Measurements from ENCODE around the gene DBH. TPM values are rescaled to one million over a fixed set of nuclear protein-coding genes. Genes with fewer than 3 reads are reported as not detected.
A peak's percentile ranks its signal among the peaks of the same experiment; 100 is the strongest.

The DBH gene
- total and polyA plus RNA-seq, 2 donors (not counting 1 experiment from before 2014, with no cell fraction given), result not detected

GRCh38 chr9:133619791-133620190 lies 16.4 kb upstream of the DBH start:
- H3K27ac Mint-ChIP-seq, result no peak overlapping the region
- Histone ChIP-seq H3K9me3 (ENCODE audit: control extremely low read depth in 1 of 3, control insufficient read depth in 2 of 3, insufficient read depth in 1 of 3, low read length in 2 of 3) (peaks cover 0 to 8% (median 0%) of the 10 kb centered on the region in 3 donors), H3K9ac (ENCODE audit: low read length) (no peak overlapping the region), H3K27me3 (replicated peaks in 1 of 4; ENCODE audit: control extremely low read depth in 1 of 4, control insufficient read depth in 3 of 4, insufficient read depth in 4 of 4, low read length in 3 of 4) (peaks cover 0 to 31% (median 4%) of the 10 kb centered on the region in 4 experiments), H3K79me2 (ENCODE audit: control insufficient read depth, insufficient read depth, low read length) (no peaks in the 10 kb centered on the region), H3K27ac (ENCODE audit: low read length in 2 of 2) (no peak overlapping the region), H3K4me3 (ENCODE audit: control extremely low read depth in 1 of 5, extremely low read depth in 1 of 5, insufficient read depth in 1 of 5, low read depth in 2 of 5, low read length in 4 of 5) (no peak overlapping the region), H2AFZ (ENCODE audit: insufficient read depth, low read depth, low read length, poor library complexity, severe bottlenecking) (no peak overlapping the region), H3K36me3 (replicated peaks in 1 of 2; ENCODE audit: control extremely low read depth in 1 of 2, control insufficient read depth in 1 of 2, extremely low read depth in 1 of 2, insufficient read depth in 2 of 2, low read length in 1 of 2) (no peaks in the 10 kb centered on the region), H4K20me1 (ENCODE audit: control insufficient read depth, insufficient read depth, low read length, poor library complexity, severe bottlenecking) (no peaks in the 10 kb centered on the region), H3K4me1 (ENCODE audit: control insufficient read depth in 2 of 2, insufficient read depth in 2 of 2, low read length in 2 of 2) (peaks cover 7 to 9% of the 10 kb centered on the region in 2 donors), H3K4me2 (replicated peaks; ENCODE audit: low read depth, low read length, poor library complexity, severe bottlenecking) (peak overlapping the region; percentile 30)
- POLR2A ChIA-PET, result no interaction called here
- no peaks in the 10 kb centered on the region for H3K9me3 Mint-ChIP-seq (ENCODE audit: insufficient read depth)
- CTCF ChIA-PET, result no interaction called here
- H3K4me1 Mint-ChIP-seq, result peaks cover 12% of the 10 kb centered on the region
- no peak for ATAC-seq (ENCODE audit: low read depth)
- peak; percentile 56 for DNase-seq
- TF ChIP-seq EZH2 (IDR thresholded peaks at IDR 0.05; ENCODE audit: borderline replicate concordance, insufficient read depth, low read depth, low read length, poor library complexity, severe bottlenecking) (no peak), CTCF (IDR thresholded peaks at IDR 0.05) (no peak)
- intact Hi-C loops (cut with micrococcal nuclease), result no loop called here
- 3% methylated on average over 7 of the region's 8 CpGs for WGBS (ENCODE audit: insufficient coverage)
- H3K27me3 Mint-ChIP-seq, result peaks cover 26% of the 10 kb centered on the region
- H3K4me3 Mint-ChIP-seq, result peak overlapping the region; percentile 21

- intact Hi-C loops (cut with micrococcal nuclease), result no loop called here
- Histone ChIP-seq H3K4me2 (replicated peaks; ENCODE audit: low read depth, low read length, poor library complexity, severe bottlenecking) (no peak overlapping the region), H3K79me2 (ENCODE audit: control insufficient read depth, insufficient read depth, low read length) (no peaks in the 10 kb centered on the region), H3K4me1 (ENCODE audit: control insufficient read depth in 2 of 2, insufficient read depth in 2 of 2, low read length in 2 of 2) (peaks cover 7 to 9% of the 10 kb centered on the region in 2 donors), H3K36me3 (replicated peaks in 1 of 2; ENCODE audit: control extremely low read depth in 1 of 2, control insufficient read depth in 1 of 2, extremely low read depth in 1 of 2, insufficient read depth in 2 of 2, low read length in 1 of 2) (no peaks in the 10 kb centered on the region), H4K20me1 (ENCODE audit: control insufficient read depth, insufficient read depth, low read length, poor library complexity, severe bottlenecking) (no peaks in the 10 kb centered on the region), H3K27me3 (replicated peaks in 1 of 4; ENCODE audit: control extremely low read depth in 1 of 4, control insufficient read depth in 3 of 4, insufficient read depth in 4 of 4, low read length in 3 of 4) (peaks cover 0 to 21% (median 4%) of the 10 kb centered on the region in 4 experiments), H3K9me3 (ENCODE audit: control extremely low read depth in 1 of 3, control insufficient read depth in 2 of 3, insufficient read depth in 1 of 3, low read length in 2 of 3) (peaks cover 1 to 17% (median 16%) of the 10 kb centered on the region in 3 donors), H3K27ac (ENCODE audit: low read length in 2 of 2) (no peak overlapping the region), H2AFZ (ENCODE audit: insufficient read depth, low read depth, low read length, poor library complexity, severe bottlenecking) (no peak overlapping the region), H3K4me3 (ENCODE audit: control extremely low read depth in 1 of 5, extremely low read depth in 1 of 5, insufficient read depth in 1 of 5, low read depth in 2 of 5, low read length in 4 of 5) (no peak overlapping the region), H3K9ac (ENCODE audit: low read length) (no peak overlapping the region)
- no peak for DNase-seq
- no peak for ATAC-seq (ENCODE audit: low read depth)
- POLR2A ChIA-PET, result no interaction called here
- peaks cover 12% of the 10 kb centered on the region for H3K4me1 Mint-ChIP-seq
- no peak for TF ChIP-seq EZH2 (IDR thresholded peaks at IDR 0.05; ENCODE audit: borderline replicate concordance, insufficient read depth, low read depth, low read length, poor library complexity, severe bottlenecking)
- TF ChIP-seq CTCF (IDR thresholded peaks at IDR 0.05), result no peak
- H3K4me3 Mint-ChIP-seq, result no peak overlapping the region
- CTCF ChIA-PET, result no interaction called here
- WGBS (ENCODE audit: insufficient coverage), result 86% methylated on average over 9 of the region's 11 CpGs
- H3K27me3 Mint-ChIP-seq, result peaks cover 31% of the 10 kb centered on the region
- no peak overlapping the region for H3K27ac Mint-ChIP-seq
- H3K9me3 Mint-ChIP-seq (ENCODE audit: insufficient read depth), result peaks cover 7% of the 10 kb centered on the region
These were observed 14.4 kb upstream of the DBH start for GRCh38 chr9:133621725-133622267.
